DMS53 treated with DMSO at 0.1 percent for 48 hours (cell line): ENCODE results near the gene ME1.
"Not testable (repeated sequence)": the region's sequence is repeated elsewhere in the genome, so short reads cannot be mapped to it uniquely, and the experiment has no call there.

Experiments used
- DNase-seq: peaks from one replicate; lab custom pipeline; 2025; ENCODE audit not compliant: unreplicated experiment; lab: John Stamatoyannopoulos, UW

Gene ME1

DNA sequence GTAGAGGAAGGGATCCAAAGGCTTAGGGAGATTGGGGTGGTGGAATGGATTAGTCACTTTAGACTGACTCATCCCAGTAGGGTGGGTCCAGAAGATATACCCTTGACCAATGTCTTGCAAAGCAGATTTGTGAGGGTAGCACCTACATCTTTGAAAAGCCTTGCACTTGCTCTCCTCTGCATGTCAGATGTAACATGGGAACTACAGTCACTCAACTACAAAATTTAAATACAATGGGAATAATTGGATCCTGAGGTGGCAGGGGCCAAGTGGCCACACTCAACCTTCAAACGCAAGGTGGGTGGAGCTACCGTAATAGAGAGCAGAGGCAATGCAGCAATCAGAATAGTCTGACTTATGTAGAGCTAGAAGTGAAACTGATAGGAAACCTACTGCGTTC lies 71.2 kb downstream of the ME1 start:
- no peak for DNase-seq

DNA sequence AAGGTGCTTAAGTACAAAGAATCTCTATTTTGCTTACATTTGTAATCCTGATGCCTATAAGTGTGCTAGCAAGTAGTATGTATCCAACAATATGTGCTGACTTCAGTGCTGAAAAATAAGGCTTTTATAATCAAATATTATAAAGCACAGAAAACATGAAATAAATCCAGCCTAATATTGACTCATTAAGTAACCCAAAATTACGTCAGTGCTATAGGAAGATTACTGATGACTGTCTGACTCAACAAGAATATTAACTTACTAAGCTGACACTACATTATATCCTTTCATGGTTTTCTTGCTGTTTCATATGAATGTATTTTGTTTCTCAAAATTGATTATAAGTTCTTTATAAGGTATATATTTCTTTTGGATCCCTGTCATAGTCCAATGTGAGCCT lies 76.1 kb downstream of the ME1 start:
- no peak for DNase-seq

DNA sequence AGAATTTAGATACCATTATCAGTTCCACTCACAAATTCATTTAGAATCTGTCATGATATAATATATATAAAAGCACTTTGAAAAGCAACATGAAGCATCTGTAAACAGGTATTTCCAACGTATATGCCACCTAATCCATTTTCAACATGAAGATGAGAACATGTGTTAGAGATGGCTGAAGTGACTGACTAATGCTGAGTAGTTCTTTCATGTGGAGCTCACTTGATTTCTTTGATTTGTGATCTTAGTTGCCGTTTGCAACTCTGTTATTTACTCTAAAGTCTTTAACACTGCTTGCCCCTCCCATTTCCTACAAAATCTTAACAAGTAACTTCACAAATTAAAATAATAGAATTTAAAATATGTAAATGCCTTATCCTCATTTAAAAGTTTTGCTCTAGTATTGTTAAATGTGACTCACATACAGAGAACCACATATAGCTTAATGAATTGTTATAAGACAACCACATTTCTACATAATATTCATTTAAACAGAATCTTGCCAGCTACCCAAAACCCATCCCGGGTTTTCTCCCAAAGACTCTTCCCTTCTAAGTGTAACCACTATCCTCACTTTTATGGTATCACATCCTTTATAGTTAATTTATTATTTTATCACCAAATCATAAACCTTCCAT lies 78.3 kb downstream of the ME1 start:
- no peak for DNase-seq

DNA sequence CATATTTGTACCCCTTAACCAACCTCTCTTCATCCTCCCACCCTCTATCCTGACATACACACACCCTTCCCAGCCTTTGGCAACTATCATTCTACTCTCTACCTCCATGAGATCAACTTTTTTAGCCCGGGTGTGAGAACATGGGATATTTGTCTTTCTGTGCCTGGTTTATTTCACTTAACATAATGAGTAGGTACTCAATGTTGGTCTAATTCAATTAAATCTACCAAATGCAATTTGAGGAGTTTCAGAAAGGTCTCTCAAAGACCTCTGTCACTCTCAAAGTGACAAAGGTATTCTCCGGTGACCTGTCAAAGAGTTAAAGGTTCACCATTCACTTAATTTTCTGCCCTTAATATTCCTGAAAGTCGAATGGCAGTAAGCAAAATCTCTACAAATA lies 87.7 kb downstream of the ME1 start:
- DNase-seq = no peak

DNA sequence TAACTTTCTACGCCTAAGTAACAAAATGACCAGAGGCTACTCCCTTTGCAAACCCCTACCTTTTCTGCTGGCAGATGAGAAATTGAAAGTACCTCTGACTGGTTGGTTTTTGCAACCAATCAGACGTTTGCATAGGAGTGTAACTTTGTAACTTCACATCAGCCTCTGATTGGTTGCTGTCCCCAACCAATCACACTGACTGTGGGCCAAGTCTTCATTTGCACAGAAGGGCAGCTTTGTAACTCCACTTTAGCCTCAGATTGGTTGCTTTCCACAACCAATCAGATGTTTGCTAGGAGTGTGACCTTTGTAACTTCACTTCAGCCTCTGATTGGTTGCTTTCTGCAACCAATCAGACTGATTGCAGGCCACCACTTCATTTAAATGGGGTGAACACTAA lies 89.1 kb downstream of the ME1 start:
- DNase-seq = no peak

DNA sequence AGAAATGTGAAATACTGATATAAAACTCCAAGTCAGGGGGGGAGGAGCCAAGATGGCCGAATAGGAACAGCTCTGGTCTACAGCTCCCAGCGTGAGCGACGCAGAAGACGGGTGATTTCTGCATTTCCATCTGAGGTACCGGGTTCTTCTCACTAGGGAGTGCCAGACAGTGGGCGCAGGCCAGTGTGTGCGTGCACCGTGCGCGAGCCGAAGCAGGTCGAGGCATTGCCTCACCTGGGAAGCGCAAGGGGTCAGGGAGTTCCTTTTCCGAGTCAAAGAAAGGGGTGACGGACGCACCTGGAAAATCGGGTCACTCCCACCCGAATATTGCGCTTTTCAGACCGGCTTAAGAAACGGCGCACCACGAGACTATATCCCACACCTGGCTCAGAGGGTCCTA lies 96.9 kb downstream of the ME1 start:
- not testable (repeated sequence) for DNase-seq

DNA sequence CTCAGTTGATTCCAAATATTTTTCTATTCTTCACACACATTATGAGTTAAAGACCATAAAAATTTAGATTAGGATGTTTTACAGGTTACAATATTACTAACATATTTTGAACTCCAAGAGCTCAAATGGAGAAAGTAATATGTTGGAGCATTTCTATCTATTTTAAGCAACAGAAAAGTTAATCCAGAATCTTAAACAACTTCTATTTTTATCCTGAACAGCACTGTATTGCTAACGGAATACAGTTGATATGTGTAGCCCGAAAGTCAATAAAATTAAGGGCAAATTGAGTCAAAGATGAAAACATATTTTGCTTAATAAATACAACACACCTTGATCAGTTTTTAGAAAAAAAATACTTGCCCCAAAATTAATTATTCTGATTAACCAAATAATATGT lies 97.4 kb downstream of the ME1 start:
- no peak for DNase-seq

DNA sequence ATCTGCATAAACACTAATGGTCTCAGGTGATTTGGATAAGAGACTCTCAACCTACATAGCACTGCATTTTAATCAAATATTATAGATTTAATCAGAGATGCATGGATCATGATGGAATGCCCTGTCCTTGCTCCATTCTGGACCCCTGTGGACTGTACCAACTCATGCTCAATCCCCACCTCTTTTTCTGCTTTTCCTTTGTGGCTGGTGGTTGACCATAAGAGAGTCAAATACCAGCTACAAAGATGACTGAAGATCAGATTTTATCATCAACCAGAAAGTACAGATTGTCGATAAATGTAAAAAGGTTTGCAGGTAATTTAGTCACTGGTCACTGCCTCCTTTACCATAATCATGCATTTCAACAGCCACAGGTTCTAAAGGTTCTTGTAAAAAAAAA lies 116.2 kb downstream of the ME1 start:
- DNase-seq = no peak

DNA sequence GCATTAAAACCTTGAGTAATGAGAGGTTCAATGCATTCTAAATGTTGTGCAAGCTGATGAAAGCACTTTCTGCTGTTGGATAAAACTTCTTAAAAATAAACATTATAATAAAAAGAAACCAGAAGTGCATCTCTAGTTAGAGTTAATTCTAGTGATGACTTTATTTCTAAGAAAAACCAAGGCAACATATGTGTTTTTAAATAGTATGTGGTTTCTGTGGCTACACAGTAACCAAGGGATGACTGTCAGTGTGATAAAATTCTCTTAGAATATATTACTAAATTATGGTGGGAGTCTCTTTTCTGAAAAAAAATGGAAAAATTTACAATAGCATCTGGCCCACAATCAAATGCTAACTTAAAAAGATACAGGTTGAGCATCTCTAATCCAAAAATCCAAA lies 117.0 kb downstream of the ME1 start:
- no peak for DNase-seq

DNA sequence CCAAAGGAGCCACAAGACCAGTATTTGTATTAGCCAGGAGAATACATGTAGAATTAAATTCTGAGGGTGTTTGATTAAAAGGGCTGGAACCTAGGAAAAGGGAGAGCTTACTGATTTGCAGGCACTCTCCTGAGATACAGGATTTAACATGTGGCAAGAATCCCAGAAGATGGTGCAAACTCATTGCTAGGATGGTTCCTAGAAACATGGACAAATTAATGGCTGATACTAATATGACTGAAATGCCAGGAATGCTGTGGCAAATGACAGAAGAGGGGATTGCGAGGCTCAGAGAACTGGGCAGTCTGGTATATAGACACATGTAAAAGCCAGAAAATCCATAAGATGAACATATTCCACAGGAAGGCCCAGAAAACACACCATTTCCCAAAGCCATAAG lies 119.6 kb downstream of the ME1 start:
- DNase-seq = no peak

DNA sequence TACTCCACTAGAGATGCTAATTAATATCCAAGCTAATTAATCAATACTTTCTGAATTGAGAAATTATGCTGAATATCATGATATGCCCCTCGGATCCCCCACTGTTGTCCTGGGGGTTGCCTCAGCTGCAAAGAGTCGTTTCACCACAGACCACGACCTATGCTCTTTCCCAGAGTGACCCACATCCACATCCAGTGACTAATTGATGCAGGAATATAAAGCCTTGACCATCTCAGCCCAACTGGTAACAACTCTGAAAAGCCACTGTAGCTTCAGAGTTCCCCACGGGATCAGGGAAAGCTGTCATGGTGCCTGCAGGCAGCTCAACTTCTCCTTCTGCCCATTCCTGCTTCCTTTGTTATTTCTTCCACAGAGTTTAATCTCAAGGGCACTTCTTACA lies 120.8 kb downstream of the ME1 start:
- no peak for DNase-seq

DNA sequence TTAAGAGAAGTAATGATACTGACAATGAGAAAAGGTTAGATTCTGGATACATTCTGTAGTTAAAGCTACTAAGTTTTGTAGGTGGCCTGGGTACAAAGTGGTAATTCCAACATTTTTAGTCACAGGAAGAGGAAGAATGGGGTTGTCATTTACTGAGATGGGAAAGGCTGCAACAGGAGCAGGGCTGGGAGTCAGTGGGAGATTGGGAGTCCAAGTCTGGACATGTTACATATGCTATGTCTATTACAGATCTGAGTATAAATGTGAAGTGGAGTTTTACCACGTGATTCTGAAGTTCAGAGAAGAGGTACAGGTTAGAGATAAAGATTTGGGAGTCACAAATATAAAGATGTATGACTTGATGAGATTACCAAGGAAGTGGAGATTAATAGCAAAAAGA lies 121.5 kb downstream of the ME1 start:
- DNase-seq = no peak

DNA sequence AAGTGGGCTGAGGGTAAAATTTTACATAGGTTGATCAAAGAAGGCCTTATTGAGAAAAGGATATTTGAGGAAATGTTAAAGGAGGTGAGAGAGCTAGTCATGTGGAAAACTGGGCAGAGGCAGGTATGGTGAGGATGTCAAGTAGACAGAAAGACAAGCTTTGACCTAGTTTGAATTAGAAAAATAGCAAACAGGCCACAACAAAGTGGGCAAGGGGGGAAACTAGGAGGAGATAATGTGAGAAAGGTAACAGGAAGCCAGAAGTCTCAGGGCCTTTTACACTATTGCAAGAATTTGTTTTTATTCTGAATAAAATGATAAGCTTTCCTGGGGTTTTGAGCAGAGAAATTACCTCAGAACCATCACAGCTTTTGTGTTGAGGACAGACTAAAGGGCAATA lies 122.0 kb downstream of the ME1 start:
- no peak for DNase-seq

DNA sequence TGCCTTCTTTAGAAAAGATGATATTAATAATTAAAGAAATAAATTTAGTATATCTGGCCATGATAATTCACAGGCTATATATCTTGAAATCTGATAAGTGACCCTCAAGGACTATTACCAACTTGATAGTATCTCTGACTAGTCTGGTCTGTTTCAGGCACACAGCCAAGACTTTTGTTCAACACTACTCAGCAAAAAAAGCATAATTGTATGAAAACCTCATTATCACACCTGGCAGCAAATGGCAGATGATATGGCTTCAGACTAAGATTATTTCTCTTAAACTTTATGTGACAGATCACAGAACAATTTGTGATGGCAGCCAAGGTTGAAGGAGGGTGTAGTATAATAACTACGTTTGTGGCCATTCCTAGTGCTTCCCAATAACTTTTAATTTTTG lies 123.0 kb downstream of the ME1 start:
- DNase-seq = no peak

DNA sequence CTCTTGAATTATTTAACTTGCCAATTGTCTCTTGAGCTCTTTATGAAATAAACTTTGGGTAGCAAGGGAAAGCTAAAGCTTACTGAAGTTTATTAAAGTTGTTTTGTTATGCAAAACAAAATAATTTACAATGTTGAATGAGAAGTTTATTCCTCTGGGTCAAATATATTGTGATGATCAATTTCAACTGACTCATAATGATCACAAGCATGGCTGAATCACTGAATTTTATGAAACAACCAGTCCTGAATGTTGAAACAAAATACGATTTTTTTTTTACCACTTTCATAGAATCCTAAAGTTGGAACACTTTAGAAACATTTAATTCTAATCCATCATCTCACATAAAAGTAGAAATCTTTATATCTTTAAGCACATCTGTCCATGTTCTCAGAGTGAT lies 127.4 kb downstream of the ME1 start:
- no peak for DNase-seq

DNA sequence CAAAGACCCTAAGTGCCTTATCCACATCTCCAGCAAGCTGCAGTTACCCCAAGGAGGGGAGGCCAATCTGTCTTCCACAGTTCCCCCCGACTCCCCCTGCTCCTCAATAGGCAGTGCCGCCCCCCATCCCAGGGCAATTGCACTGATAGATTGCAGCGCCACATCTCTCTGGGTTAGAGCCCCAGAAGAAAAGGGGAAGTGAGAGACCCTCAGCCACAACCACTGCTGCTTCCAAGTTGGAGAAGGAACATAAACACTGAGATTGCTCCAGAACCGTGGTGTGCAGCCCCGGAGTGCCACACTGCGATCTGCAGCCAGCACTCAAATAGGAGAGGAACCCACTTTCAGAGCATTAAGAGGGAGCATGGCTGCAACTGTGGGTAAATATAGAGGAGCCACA lies 136.2 kb downstream of the ME1 start:
- DNase-seq = no peak

DNA sequence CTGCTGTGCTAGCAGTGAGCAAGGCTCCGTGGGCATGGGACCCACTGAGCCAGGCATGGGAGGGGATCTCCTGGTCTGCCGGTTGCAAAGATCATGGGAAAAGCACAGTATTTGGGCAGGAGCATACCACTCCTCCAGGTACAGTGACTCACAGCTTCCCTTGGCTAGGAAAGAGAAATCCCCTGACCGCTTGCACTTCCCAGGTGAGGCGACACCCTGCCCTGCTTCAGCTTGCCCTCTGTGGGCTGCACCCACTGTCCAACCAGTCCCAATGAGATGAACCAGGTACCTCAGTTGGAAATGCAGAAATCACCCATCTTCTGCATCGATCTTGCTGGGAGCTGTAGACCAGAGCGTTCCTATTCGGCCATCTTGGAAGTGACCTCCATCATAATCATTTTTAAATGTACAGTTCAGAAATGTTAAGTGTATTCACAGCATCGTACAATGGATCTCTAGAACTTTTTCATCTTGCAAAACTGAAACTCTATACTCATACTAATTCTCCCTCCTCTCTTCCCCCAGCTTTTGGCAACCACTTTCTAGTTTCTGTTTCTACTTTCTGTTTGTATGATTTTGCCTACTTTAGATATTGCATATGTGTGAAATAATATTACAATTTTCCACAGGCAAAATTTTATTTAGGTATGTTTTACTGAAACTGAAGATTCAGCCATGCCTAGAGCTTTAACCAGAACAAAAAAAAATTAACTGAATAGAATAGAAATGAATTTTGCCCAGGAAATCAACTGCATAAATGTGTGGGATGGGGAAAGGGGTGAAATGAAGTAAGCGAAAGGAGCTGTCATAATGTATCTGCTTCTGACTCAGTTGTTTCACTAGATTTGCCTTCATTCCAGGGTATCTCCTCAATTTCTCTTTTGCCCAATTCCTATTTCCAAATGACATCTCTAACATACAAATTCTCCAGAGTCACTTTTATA lies 137.7 kb downstream of the ME1 start:
- DNase-seq = no peak

DNA sequence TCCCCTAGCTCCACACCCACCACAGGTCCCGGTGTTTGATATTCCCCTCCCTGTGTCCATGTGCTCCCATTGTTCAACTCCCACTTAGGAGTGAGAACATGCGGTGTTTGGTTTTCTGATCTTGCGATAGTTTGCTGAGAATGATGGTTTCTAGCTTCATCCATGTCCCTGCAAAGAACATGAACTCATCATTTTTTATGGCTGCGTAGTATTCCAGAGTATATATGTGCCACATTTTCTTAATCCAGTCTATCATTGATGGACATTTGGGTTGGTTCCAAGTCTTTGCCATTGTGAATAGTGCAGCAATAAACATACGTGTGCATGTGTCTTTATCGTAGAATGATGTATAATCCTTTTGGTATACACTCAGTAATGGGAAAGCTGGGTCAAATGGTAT lies 143.6 kb downstream of the ME1 start:
- not testable (repeated sequence) for DNase-seq

DNA sequence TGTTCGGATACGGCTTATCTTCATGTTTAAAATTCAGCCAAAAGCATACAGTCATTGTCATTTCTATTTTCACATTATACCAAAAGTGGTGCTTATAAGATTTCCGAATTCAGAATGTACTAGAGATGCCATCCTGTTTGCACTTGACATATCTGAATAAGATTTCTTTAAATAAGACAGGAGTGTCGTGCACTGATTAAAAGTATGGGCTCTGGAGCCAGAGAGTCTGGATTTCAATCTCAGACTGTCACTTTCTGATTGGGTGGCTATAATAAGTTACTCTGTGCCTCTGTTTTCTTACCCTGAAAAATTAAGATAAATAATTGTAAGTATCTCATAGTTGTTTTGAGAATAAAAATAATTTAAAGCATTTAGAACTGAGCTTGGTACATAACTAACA lies 144.9 kb downstream of the ME1 start:
- no peak for DNase-seq

DNA sequence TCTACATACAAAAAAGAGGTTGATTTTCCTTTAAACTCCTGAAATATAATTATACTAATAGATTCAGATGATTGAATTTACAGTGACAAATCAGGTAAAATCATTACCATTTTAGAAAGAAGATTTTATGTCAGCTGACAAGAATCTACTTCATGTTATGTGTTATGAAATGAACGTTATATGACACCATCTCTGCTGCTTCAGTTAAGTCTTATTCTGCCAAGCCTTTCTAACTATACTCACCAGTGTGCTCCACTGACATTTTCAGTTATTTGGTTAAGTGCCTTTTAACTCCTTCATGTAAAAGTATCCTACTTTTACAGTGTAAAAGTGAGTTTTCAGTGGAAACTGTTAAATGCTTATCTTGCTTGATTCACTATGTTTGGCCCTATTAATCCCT lies 157.3 kb downstream of the ME1 start:
- no peak for DNase-seq

DNA sequence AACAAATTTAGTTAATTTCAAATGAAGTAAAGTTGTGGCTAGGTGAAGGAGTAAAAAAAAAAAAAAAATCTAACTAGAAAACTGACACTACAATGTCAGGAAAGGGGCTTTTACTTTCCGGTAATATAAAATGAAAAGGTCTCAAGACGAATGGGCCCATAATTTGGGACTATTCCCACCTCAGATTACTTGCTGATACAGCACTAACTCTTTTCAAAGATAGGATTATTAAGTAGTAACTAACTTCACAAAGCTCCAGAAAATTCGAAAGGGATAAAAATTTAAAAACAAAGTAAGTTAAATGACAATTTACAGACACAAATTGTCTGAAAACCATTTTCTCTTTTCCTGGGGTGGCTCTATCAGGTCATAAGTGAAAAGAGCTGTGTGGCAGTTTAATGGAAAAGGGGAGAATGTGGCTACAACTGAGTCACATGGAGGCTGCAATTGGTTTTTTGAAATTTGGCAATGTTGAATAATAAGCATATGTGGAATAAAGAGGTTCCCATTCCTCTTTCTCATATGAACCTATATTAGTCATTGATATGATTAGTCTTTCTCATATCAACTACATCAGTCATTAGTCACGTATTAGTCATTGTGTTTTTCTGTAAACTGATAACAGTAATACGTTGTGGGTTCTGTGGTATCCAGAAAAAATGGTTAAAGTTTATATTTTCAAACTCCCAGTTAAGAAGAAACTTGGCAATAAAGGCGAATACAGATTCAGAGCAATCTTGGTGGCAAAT lies 159.7 kb downstream of the ME1 start:
- no peak for DNase-seq

DNA sequence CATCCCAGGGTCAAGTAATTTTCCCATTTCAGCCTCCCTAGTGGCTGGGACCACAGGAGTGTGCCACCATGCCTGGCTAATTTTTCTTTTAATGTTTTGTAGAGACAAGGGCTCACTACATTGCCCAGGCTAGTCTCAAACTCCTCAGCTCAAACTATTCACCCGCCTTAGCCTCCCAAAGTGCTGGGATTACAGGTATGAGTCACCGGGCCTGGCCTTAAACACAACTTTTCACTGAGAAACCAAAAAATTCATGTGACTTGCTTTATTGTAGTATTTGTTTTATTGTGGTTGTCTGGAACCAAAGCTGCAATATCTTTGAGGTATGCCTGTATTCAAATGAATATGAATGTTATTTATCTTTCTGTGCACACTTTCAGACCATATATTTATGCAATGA lies 165.5 kb downstream of the ME1 start:
- DNase-seq = no peak
